ENCODE measurements around the gene RERE.

RERE gene

GRCh38 chr1:8464377-8464776 is 353.1 kb downstream of the RERE start:
- no peak for TF ChIP-seq REST (IDR thresholded peaks at IDR 0.05; ENCODE audit: low read depth)
- peak; percentile 58; the same call in 1 of the 2 replicates for TF ChIP-seq TEAD4 (IDR thresholded peaks at IDR 0.05)
- TF ChIP-seq EGR1 (IDR thresholded peaks at IDR 0.05): no peak
- TF ChIP-seq TAF1 (IDR thresholded peaks at IDR 0.05; ENCODE audit: low read depth): no peak

- TF ChIP-seq CEBPB (IDR thresholded peaks at IDR 0.05) (no peak), EP300 (IDR thresholded peaks at IDR 0.05; ENCODE audit: borderline replicate concordance) (no peak)
Measured at GRCh38 chr1:8463144-8463927, 354.1 kb downstream of the RERE start.

GRCh38 chr1:8462371-8462892 is 355.0 kb downstream of the RERE start:
- TF ChIP-seq EP300 (IDR thresholded peaks at IDR 0.05; ENCODE audit: borderline replicate concordance) (no peak), USF1 (IDR thresholded peaks at IDR 0.05) (no peak), REST (IDR thresholded peaks at IDR 0.05; ENCODE audit: low read depth) (no peak), ZBTB7A (IDR thresholded peaks at IDR 0.05; ENCODE audit: low read depth) (no peak), NFIC (IDR thresholded peaks at IDR 0.05) (no peak), RAD21 (IDR thresholded peaks at IDR 0.05; ENCODE audit: low read depth) (no peak), TEAD4 (IDR thresholded peaks at IDR 0.05) (no peak), TCF12 (IDR thresholded peaks at IDR 0.05; ENCODE audit: low read depth) (no peak), CREB1 (IDR thresholded peaks at IDR 0.05; ENCODE audit: low read depth) (no peak), MAX (IDR thresholded peaks at IDR 0.05) (no peak), EGR1 (IDR thresholded peaks at IDR 0.05) (no peak), FOXM1 (IDR thresholded peaks at IDR 0.05; ENCODE audit: borderline replicate concordance, low read depth) (no peak), TAF1 (IDR thresholded peaks at IDR 0.05; ENCODE audit: low read depth) (no peak), YY1 (IDR thresholded peaks at IDR 0.05; ENCODE audit: low read depth) (no peak), CEBPB (IDR thresholded peaks at IDR 0.05) (no peak)

- TF ChIP-seq EGR1 (IDR thresholded peaks at IDR 0.05): no peak
- TF ChIP-seq TEAD4 (IDR thresholded peaks at IDR 0.05): no peak
- no peak for TF ChIP-seq EP300 (IDR thresholded peaks at IDR 0.05; ENCODE audit: borderline replicate concordance)
- TF ChIP-seq RAD21 (IDR thresholded peaks at IDR 0.05; ENCODE audit: low read depth): no peak
- no peak for TF ChIP-seq TAF1 (IDR thresholded peaks at IDR 0.05; ENCODE audit: low read depth)
- no peak for TF ChIP-seq CREB1 (IDR thresholded peaks at IDR 0.05; ENCODE audit: low read depth)
- TF ChIP-seq MAX (IDR thresholded peaks at IDR 0.05): no peak
- TF ChIP-seq TCF12 (IDR thresholded peaks at IDR 0.05; ENCODE audit: low read depth): no peak
- no peak for TF ChIP-seq FOXM1 (IDR thresholded peaks at IDR 0.05; ENCODE audit: borderline replicate concordance, low read depth)
- TF ChIP-seq ZBTB7A (IDR thresholded peaks at IDR 0.05; ENCODE audit: low read depth): no peak
- no peak for TF ChIP-seq USF1 (IDR thresholded peaks at IDR 0.05)
- TF ChIP-seq YY1 (IDR thresholded peaks at IDR 0.05; ENCODE audit: low read depth): no peak
- TF ChIP-seq REST (IDR thresholded peaks at IDR 0.05; ENCODE audit: low read depth): no peak
- TF ChIP-seq NFIC (IDR thresholded peaks at IDR 0.05): no peak
- no peak for TF ChIP-seq CEBPB (IDR thresholded peaks at IDR 0.05)
Measured at GRCh38 chr1:8461351-8462110, 355.9 kb downstream of the RERE start.

Measured in Ishikawa (cell line).